ENCODE measurements around the gene KCNQ4.

DNA sequence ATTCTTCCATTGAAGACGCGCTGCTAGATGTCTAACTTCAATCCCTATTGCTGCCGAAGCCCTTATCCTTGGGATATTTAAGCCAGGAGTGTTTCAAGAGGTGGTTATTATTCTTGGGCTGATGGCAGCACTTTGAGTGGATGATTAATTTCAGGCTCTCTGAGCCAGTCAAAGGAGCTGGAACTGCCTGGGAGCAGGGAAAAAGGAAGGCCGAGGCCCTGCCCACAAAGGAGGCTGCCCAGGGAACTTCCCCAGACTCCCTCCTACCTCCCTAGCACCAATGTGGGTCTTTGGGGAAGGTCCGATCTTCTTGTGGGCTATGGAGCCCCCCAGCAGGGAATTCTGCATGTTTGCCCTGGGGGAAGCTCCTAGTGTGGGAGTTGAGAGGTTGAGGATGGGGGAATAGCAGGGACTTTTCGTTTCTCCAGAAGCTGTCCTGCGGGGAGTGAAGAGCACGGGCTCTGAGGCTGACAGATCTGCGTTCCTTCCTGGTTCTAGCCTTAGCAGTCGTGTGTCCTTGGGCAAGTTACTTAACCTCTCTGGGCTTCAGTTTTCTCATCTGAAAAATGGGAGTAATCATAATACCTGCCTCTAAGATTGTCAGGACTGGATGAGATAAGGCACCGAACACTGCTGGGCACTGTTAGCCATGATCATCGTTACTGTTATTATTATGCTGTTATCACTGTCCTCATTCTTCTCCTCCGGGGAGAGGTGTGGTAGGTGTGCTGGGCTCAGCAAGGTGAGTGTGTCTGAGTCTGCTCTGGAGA, 6.3 kb downstream of the KCNQ4 start:
- TF ChIP-seq, protein P1, sequence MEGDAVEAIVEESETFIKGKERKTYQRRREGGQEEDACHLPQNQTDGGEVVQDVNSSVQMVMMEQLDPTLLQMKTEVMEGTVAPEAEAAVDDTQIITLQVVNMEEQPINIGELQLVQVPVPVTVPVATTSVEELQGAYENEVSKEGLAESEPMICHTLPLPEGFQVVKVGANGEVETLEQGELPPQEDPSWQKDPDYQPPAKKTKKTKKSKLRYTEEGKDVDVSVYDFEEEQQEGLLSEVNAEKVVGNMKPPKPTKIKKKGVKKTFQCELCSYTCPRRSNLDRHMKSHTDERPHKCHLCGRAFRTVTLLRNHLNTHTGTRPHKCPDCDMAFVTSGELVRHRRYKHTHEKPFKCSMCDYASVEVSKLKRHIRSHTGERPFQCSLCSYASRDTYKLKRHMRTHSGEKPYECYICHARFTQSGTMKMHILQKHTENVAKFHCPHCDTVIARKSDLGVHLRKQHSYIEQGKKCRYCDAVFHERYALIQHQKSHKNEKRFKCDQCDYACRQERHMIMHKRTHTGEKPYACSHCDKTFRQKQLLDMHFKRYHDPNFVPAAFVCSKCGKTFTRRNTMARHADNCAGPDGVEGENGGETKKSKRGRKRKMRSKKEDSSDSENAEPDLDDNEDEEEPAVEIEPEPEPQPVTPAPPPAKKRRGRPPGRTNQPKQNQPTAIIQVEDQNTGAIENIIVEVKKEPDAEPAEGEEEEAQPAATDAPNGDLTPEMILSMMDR (IDR thresholded peaks at IDR 0.05): no peak
- TF ChIP-seq POLR2A (IDR thresholded peaks at IDR 0.05): no peak
- TF ChIP-seq EP300 (IDR thresholded peaks at IDR 0.05): no peak
- no peak for TF ChIP-seq POLR2AphosphoS5 (IDR thresholded peaks at IDR 0.05)
